ENCODE data around the gene ZBTB7C. TPM values are rescaled to one million over a fixed set of nuclear protein-coding genes. Genes with fewer than 3 reads are reported as not detected.

ZBTB7C gene
- total and polyA plus RNA-seq, 9 donors, result 1.5 to 26.6 (median 15.7) TPM

DNA sequence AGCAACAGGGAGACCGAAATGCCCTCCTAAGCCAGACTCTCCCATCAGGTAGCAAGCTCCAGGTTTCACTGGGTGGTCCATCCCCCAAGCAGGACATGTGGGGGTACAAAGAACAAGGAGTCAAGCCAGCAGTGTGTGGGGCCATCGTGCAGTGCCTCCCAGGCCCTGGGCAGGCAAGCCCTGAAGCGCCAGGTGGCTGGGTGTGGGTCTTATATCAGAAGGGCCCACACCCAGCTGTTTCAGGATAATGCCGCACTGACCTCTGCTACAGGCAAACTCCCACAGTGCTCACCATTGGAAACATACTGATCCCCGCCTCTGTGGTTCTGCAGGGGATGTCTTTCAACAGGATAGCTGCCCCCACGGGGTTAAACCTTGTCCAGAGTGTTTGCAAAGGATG is 304.5 kb downstream of the ZBTB7C start:
- Histone ChIP-seq H3K36me3 (no peaks in the 10 kb centered on the region), H3K4me1 (ENCODE audit: insufficient read depth) (peaks cover 6% of the 10 kb centered on the region), H3K9me3 (no peaks in the 10 kb centered on the region), H3K27me3 (no peaks in the 10 kb centered on the region), H3K27ac (no peak overlapping the region), H3K4me3 (no peak overlapping the region)
- no peak for DNase-seq
- 70 to 74% (median 74%) methylated on average over 6 of the region's 6 CpGs for WGBS, 3 donors
- TF ChIP-seq POLR2A (IDR thresholded peaks at IDR 0.05) (no peak), EP300 (IDR thresholded peaks at IDR 0.05) (no peak), CTCF (IDR thresholded peaks at IDR 0.05) (no peak)
- intact Hi-C loops (cut with DNase I), result no loop called here

DNA sequence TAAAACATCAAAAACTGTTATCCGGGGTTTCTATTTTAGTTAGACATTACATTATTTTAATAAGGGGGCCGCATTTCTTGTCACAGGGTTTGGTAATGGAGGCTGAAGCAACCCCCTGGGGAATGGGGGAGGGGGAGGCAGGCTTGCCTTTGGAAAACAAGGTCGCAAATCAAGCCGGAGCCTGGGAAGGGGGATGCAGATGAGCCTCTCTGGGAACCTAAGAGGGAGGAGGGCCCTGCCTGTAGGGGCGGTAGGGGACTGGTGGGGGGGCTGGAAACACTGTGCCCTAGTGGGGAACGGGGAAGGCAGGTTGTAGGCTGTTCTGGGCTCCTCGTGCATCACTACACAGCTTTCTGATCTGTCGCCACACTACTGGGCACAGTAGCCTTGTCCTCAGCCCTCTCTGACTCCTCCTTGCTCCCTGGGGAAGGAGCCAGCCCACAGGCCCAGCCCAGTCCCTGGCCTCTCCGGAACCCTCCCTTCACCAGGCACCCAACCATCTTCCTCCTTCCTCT is 308.5 kb downstream of the ZBTB7C start:
- no peak overlapping the region for H3K4me3 ChIP-seq
- 46 to 48% (median 48%) methylated on average over 9 of the region's 9 CpGs for whole genome bisulfite sequencing, 3 donors
- H3K4me1 ChIP-seq (ENCODE audit: insufficient read depth), result peaks cover 6% of the 10 kb centered on the region
- H3K9me3 ChIP-seq, result no peaks in the 10 kb centered on the region
- no peak for TF ChIP-seq EP300 (IDR thresholded peaks at IDR 0.05)
- no peak for TF ChIP-seq POLR2A (IDR thresholded peaks at IDR 0.05)
- no peak for TF ChIP-seq CTCF (IDR thresholded peaks at IDR 0.05)
- no peaks in the 10 kb centered on the region for H3K27me3 ChIP-seq
- H3K36me3 ChIP-seq, result no peaks in the 10 kb centered on the region
- peak in 2 of 5 donors; percentile 42 to 52 for DNase-seq
- H3K27ac ChIP-seq, result no peak overlapping the region
- intact Hi-C loops (cut with DNase I), result no loop called here

- Histone ChIP-seq H3K27me3 (no peaks in the 10 kb centered on the region), H3K27ac (no peak overlapping the region), H3K9me3 (no peaks in the 10 kb centered on the region), H3K36me3 (no peaks in the 10 kb centered on the region), H3K4me1 (ENCODE audit: insufficient read depth) (peaks cover 6% of the 10 kb centered on the region), H3K4me3 (no peak overlapping the region)
- no peak for DNase-seq
- 16 to 18% (median 17%) methylated on average over 8 of the region's 8 CpGs for WGBS, 3 donors
- TF ChIP-seq POLR2A (IDR thresholded peaks at IDR 0.05), result no peak
- TF ChIP-seq CTCF (IDR thresholded peaks at IDR 0.05), result no peak
- no peak for TF ChIP-seq EP300 (IDR thresholded peaks at IDR 0.05)
- intact Hi-C loops (cut with DNase I), result no loop called here
Measured at GRCh38 chr18:48100165-48100575, 309.0 kb downstream of the ZBTB7C start.

DNA sequence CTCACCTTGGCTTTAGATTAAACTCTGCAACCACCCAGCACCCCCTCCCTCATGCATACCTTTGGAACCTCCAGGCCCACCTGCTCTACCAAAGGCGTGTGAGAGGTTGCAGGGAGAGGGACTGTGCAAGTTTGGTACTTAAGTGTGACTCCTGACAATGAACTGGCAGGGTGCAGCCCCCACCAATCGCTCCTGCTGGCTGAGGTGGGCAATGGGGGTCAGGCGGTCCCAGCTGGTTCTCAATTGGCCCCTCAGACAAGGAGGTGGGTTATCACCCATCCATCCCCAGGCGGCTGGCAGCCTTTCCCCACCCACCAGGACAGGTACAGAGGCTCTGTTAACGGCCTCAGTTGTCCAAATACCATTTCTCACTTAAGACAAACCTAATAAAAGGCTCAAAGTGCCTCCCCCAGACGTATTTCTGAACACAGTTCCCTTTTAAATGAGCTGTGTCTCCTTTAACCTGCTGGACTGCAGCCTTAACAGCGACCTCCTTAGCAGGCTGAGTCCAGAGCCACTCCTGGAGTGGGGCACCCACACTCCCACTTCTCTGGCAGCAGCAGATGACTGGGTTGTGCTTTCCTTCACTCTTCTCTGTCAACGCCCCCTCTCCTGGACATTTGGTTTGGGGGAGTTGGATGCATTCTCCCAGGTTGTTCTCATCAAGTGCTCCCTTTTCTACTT is 309.6 kb downstream of the ZBTB7C start:
- TF ChIP-seq CTCF (IDR thresholded peaks at IDR 0.05) (no peak), EP300 (IDR thresholded peaks at IDR 0.05) (no peak), POLR2A (IDR thresholded peaks at IDR 0.05) (no peak)
- no peak overlapping the region for H3K27ac ChIP-seq
- intact Hi-C loops (cut with DNase I), result no loop called here
- H3K9me3 ChIP-seq, result no peaks in the 10 kb centered on the region
- H3K27me3 ChIP-seq, result no peaks in the 10 kb centered on the region
- no peaks in the 10 kb centered on the region for H3K36me3 ChIP-seq
- no peak overlapping the region for H3K4me3 ChIP-seq
- WGBS, 3 donors, result 48 to 56% (median 50%) methylated on average over 8 of the region's 8 CpGs
- peak in 2 of 5 donors; percentile 37 to 47 for DNase-seq
- H3K4me1 ChIP-seq (ENCODE audit: insufficient read depth), result peaks cover 6% of the 10 kb centered on the region
